Measurements from ENCODE around the gene DHX35. TPM values are rescaled to one million over a fixed set of nuclear protein-coding genes. Genes with fewer than 3 reads are reported as not detected.

Gene DHX35
- total and polyA plus RNA-seq, 10 of the 15 experiments (the other 5 are each of a cell fraction or from before 2014, with no cell fraction given), result 4.3 to 21.6 (median 14.9) TPM

GRCh38 chr20:39004508-39004907 is 42.4 kb downstream of the DHX35 start:
- WGBS (ENCODE audit: insufficient coverage, insufficient replicate concordance, low lambda C conversion rate, missing lambda C conversion rate), result 53% methylated on average over 1 of the region's 1 CpG
- SMC1A ChIA-PET (ENCODE audit: uncharacterized antibody, unreplicated experiment), result interaction anchor here (0.6 to 1.2 kb wide), 3 partner anchors 10 to 29 kb away, joined by 3 to 4 read pairs (median 3); no protein-coding TSS in a partner anchor
- RAD21 ChIA-PET (ENCODE audit: unreplicated experiment), result no interaction called here
- Histone ChIP-seq H3K4me1 (ENCODE audit: control insufficient read depth, insufficient read depth, low read length) (no peaks in the 10 kb centered on the region), H3K27ac (ENCODE audit: control insufficient read depth, insufficient read depth) (no peak overlapping the region), H2AFZ (ENCODE audit: control insufficient read depth, low read depth, low read length) (no peak overlapping the region), H3K79me2 (ENCODE audit: control insufficient read depth, insufficient read depth, low read length) (no peaks in the 10 kb centered on the region), H3K9me3 (replicated peaks; ENCODE audit: control insufficient read depth, insufficient read depth, low read length) (no peaks in the 10 kb centered on the region), H3K4me3 (no peak overlapping the region), H3K9ac (ENCODE audit: control insufficient read depth, insufficient read depth, low read length) (no peak overlapping the region), H3K27me3 (replicated peaks in 1 of 2; ENCODE audit: control insufficient read depth in 2 of 2, insufficient read depth in 2 of 2, low read length in 1 of 2) (no peaks in the 10 kb centered on the region), H3K4me2 (ENCODE audit: control insufficient read depth, insufficient read depth) (no peak overlapping the region), H4K20me1 (ENCODE audit: control insufficient read depth, insufficient read depth) (no peaks in the 10 kb centered on the region), H3K36me3 (ENCODE audit: control insufficient read depth in 2 of 2, insufficient read depth in 2 of 2, low read length in 1 of 2) (peaks cover 11 to 19% of the 10 kb centered on the region in 2 experiments)
- POLR2A ChIA-PET, result no interaction called here
- BruUV-seq (replicated peaks), result no TSS peak
- intact Hi-C loops (cut with micrococcal nuclease; ENCODE audit: unreplicated experiment) (no loop called here), in situ Hi-C loops (cut with MboI) (no loop called here)
- ATAC-seq, result no peak
- CTCF ChIA-PET, result interaction anchor here (0.9 kb wide), 1 partner anchor 9 kb away, joined by 4 read pairs; no protein-coding TSS in a partner anchor
- no peak for DNase-seq (ENCODE audit: low read depth, low spot score)
- TF ChIP-seq, protein P1, sequence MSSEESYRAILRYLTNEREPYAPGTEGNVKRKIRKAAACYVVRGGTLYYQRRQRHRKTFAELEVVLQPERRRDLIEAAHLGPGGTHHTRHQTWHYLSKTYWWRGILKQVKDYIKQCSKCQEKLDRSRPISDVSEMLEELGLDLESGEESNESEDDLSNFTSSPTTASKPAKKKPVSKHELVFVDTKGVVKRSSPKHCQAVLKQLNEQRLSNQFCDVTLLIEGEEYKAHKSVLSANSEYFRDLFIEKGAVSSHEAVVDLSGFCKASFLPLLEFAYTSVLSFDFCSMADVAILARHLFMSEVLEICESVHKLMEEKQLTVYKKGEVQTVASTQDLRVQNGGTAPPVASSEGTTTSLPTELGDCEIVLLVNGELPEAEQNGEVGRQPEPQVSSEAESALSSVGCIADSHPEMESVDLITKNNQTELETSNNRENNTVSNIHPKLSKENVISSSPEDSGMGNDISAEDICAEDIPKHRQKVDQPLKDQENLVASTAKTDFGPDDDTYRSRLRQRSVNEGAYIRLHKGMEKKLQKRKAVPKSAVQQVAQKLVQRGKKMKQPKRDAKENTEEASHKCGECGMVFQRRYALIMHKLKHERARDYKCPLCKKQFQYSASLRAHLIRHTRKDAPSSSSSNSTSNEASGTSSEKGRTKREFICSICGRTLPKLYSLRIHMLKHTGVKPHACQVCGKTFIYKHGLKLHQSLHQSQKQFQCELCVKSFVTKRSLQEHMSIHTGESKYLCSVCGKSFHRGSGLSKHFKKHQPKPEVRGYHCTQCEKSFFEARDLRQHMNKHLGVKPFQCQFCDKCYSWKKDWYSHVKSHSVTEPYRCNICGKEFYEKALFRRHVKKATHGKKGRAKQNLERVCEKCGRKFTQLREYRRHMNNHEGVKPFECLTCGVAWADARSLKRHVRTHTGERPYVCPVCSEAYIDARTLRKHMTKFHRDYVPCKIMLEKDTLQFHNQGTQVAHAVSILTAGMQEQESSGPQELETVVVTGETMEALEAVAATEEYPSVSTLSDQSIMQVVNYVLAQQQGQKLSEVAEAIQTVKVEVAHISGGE (CRISPR knock-in tag; IDR thresholded peaks at IDR 0.05), result no peak
- TF ChIP-seq IKZF1 (conservative IDR thresholded peaks at IDR 0.05) (no peak), ZNF622 (IDR thresholded peaks at IDR 0.05) (no peak), RAD21 (IDR thresholded peaks at IDR 0.05; ENCODE audit: insufficient read depth, low read depth, low read length) (no peak), NR2C2 (IDR thresholded peaks at IDR 0.05; ENCODE audit: borderline replicate concordance, control insufficient read depth, insufficient read length, low read depth) (no peak), NFYB (IDR thresholded peaks at IDR 0.05; ENCODE audit: insufficient read depth, low read depth, low read length) (no peak), POLR2A (IDR thresholded peaks at IDR 0.05; ENCODE audit: low read depth, low read length) (no peak), RBBP5 (conservative IDR thresholded peaks at IDR 0.05) (no peak), POU2F2 (IDR thresholded peaks at IDR 0.05; ENCODE audit: borderline replicate concordance, low read depth, low read length) (no peak), CBX5 (IDR thresholded peaks at IDR 0.05; ENCODE audit: low read depth) (no peak)
- TF ChIP-seq, protein P2, sequence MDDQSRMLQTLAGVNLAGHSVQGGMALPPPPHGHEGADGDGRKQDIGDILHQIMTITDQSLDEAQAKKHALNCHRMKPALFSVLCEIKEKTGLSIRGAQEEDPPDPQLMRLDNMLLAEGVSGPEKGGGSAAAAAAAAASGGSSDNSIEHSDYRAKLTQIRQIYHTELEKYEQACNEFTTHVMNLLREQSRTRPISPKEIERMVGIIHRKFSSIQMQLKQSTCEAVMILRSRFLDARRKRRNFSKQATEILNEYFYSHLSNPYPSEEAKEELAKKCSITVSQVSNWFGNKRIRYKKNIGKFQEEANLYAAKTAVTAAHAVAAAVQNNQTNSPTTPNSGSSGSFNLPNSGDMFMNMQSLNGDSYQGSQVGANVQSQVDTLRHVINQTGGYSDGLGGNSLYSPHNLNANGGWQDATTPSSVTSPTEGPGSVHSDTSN (IDR thresholded peaks at IDR 0.05; ENCODE audit: insufficient replicate concordance, low read depth, low read length), result no peak
- FAIRE-seq, result peak; percentile 35
